Head of caudate nucleus (tissue), 42 donors: ENCODE measurements around the gene NRXN2.

Experiments used
- DNase-seq, 42 donors: peaks; one replicate each; pipeline versions ENCODE4 v3.0.0 to v3.0.0-alpha.2; 2020 to 2021; ENCODE audit warnings: mixed read lengths in 7 of 42
- intact Hi-C: fragments of 100-400 bp; cut with DNase I; formaldehyde crosslinking; loops from one replicate; pipeline ENCODE4 v1.15.0; 2022

Gene NRXN2

DNA sequence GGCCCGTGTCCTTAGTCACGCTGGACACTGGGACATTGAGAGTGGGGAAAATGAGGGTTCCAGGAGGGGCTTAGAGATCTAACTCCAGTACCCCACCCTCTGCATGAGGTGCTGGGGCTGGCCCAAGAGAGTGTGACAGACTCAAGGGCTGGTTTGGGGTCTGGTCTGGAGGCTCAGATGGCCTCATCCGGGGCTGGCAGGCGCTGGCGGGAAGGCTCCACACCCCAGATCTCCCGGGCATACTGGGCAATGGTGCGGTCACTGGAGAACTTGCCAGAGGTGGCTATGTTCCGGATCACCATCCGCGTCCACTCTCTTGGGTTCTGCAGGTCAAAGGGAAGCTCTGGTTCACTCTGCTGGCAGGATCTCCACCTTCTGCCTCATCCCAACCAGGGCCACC lies 23.5 kb upstream of the NRXN2 start:
- DNase-seq: no peak
- intact Hi-C loops: no loop called here

- peak in 41 of 42 donors; percentile 39 to 82 (median 67) for DNase-seq
- intact Hi-C loops: no loop called here
These were observed 22.7 kb upstream of the NRXN2 start for GRCh38 chr11:64745521-64746328.

GRCh38 chr11:64745189-64745520 lies 22.2 kb upstream of the NRXN2 start:
- intact Hi-C loops: no loop called here

DNA sequence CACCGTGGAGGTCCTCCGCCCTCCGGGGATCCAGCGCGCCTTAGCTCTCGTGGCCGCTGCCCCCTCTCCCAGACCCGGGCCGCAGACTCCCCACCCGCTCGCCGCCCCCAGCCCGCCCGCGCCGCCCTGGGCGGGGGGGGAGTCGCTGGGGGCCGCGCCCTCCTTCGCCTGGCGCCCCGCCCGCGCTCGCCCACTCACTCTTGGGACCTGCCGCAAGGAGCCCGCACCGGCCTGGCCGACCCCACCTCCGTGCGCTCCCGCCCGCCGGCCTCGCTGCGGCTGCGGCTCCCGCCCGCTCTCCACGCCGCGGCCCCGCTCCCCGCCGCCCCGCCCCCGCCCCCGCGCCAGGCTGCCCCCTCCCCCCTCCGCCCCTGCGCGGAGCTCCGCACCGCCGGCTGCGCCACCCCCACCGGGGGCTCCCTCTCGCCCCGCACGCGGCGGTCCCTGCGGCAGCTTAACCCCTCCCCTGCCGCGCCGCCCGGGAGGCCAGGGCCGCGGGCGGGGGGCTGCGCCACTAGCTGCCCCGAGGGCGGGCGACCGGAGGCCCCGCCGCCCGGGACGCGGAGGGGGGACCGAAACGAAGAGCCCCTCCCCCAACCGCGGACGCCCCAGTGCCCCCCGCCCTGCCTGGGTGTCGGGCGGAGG lies 21.7 kb upstream of the NRXN2 start:
- no peak for DNase-seq

More at GRCh38 chr11:64745189-64745520, 22.2 kb upstream of the NRXN2 start:
- DNase-seq: peak in 32 of 42 donors; percentile 25 to 76 (median 58)

DNA sequence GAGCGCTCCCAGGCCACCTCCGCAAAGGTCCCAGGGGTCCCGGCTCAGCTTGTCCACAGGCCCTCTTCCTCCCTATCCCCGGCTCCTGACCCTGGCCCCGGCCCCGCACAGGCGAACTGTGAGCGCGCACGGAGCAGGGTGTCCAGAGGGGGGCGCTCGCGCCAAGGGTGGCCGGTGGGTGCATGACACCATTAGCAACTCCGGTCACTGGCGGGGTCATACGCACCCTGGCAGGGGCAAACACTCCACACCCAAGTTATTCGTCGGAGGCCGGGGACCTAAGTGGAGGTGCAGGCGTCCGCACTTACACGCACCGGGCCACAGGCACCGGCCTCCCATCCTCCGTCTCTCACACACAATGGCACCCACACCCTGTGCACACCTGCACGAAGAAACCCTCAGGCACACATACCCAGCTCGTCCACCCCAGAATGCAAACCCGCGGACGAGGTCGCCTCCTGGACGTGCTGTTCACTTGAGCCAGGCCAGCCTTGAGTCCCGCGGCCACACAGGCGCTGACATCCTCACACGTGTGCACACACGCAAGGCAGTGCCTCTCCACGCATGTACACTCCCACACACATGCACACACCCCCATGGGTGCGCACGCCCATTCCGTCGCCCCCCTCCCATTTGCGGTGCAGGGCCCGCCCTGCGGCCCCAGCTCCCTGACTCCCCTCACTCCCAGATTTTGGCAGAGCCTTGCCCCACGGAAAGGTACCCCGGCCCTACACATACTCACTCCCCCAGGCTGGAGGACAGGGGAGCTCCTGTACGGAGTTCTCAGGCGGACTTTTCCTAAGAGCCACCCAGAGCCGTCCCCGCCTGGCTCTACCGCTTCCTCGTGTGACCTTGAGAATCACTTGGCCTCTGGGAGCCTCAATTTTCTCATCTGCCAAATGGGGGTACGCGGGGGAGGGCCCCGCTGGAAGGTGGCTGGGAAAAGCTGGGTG lies 20.9 kb upstream of the NRXN2 start, which contains the start of gene RASGRP2:
Gene RASGRP2, minus strand, starts transcription at position 552 of the 953 bp plus-strand sequence. CDS start 1,276 bp downstream, outside the sequence.
- DNase-seq: peak in 41 of 42 donors; percentile 39 to 89 (median 78)
- intact Hi-C loops: no loop called here

More for the DNA sequence above, 21.7 kb upstream of the NRXN2 start:
- intact Hi-C loops: no loop called here

DNA sequence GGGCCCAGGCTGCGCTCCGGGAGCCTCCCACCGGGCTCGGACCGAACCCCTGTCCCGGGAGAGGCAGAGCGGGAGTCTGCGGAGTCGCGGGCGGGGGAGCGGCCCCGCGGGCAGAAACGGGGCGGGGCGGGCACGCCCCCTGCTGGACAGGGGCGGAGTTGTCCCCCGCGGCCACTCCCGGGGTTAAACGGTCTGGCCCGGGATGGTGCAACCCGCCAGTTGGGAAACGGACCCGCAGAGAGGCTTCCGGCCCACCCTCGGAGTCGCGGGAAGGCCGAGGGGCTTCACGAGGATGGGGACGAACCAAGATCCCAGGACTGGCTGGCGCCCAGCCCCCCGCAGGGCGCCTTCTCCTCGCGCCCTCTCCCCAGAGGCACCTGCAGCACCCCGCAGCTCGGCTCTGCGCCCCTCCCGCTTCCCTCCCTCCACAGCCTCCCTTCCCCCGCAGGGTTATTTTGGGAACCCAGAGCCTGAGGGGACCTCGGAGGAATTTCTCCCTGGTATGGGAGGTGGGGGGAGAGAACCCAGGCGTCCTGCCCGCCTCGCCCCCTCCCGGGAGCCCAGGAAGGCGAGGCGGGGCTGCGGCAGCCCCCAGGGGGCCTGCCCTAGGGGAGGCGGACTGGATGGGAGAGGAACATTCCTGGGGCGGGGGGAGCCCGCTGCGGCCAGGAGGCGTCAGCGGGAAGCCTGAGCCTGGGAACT lies 20.0 kb upstream of the NRXN2 start:
- intact Hi-C loops: no loop called here

GRCh38 chr11:64742087-64742888 lies 19.3 kb upstream of the NRXN2 start:
- intact Hi-C loops: no loop called here
- peak in 8 of 42 donors; percentile 16 to 57 (median 49) for DNase-seq

More for the DNA sequence above, 20.0 kb upstream of the NRXN2 start:
- peak in 37 of 42 donors; percentile 37 to 87 (median 66) for DNase-seq

DNA sequence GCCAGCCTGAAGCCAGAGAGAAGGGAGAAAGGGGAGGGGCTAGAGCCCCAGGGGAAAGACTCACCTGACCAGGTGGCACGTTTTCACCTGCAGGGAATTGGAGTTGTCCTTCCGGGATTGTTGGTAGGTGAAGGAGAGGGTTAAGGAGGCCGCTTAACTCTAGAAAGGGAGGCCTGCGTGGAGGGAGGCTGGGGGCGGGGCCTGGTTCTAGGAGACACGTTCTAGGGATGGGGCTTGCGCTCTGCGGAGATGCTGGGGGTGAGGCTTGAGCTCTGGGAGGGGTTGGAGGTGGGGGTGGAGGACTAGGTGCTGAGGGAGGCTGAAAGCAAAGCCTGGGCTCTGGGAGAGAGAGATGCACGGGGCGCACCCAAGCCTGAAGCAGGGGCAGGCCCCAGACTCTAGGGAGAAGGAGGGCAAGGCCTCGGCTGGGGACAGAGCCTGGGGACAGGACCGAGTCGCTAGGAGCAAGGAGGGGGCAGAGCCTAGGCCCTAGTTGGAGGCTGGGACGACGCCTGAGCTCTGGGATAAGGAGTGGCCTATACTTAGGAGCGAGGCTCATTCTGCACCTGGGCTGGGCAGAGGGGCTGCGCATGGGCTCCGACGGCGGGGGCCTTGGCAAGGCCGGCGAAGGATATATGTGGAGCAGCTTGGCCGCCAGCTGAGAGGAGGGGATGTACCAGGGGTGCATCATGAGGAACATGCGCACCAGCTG lies 18.5 kb upstream of the NRXN2 start:
- intact Hi-C loops: no loop called here
- DNase-seq: peak in 37 of 42 donors; percentile 38 to 90 (median 69)

- intact Hi-C loops: no loop called here
- no peak for DNase-seq
These were observed 16.9 kb upstream of the NRXN2 start for GRCh38 chr11:64739871-64740270.

- intact Hi-C loops: no loop called here
- DNase-seq: no peak
These were observed 13.7 kb upstream of the NRXN2 start for GRCh38 chr11:64736654-64737053.

GRCh38 chr11:64735725-64736259 lies 12.8 kb upstream of the NRXN2 start:
- intact Hi-C loops: no loop called here
- no peak for DNase-seq

DNA sequence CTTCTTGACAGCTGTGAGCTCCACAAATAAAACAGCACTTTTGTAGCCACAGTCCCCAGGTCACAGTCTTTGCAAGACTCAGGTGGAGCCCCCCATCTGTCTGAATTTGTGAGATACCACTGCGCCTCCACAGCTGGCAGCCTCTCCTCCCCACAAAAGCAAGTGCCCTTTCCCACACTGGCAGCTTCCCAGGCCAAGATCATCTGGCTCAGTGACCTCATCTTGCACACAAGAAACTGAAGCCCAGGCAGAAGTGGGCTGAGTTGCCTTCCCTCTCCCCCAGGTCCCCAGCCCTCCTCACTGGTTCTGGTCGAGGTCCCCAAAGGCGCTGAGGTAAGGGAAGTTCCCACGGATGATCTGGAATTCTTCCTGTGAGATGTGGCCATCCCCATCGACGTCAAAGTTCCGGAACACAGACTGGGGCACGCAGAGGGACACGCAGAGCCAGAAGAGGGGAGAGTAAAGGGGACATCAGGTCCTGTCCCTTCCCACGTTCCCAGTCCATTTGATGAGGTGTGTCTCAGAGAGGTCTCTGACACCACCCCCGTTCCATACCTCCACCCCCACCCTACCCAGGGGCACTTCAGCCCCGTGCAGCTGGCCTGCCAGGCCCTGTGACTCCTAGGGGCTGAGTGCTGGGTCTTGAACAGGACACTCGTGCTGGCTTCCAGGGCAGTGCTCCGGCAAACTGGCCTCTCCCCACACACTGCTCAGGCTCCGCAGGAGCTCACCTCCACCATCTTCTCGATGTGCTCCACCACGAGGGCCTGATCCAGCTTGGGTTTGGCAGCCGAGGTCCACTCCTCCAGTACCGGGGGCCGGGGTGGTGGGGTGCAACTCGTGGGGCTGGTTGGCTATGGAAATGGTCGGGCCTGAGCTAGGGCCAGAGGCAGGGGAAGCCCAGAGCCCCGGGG lies 12.1 kb upstream of the NRXN2 start:
- intact Hi-C loops: no loop called here
- DNase-seq: no peak

DNA sequence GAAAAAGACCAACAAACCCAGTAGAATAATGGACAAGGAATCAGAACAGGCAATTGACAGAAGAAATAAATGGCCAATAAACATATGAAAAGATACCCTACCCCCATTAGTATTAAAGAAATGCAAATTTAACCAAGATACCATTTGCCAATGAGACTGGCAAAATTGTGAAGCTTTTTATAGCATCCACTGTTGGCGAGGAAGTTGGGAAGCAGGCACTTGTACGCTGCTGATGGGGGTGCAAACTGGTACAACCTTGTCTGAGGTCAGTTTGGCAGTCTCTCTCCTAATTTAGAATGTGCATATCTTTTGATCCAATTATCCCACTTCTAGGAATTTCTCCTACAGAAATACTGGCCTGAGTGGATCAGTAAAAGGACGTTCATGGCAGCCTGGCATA lies 8.6 kb upstream of the NRXN2 start:
- intact Hi-C loops: no loop called here
- DNase-seq: no peak

DNA sequence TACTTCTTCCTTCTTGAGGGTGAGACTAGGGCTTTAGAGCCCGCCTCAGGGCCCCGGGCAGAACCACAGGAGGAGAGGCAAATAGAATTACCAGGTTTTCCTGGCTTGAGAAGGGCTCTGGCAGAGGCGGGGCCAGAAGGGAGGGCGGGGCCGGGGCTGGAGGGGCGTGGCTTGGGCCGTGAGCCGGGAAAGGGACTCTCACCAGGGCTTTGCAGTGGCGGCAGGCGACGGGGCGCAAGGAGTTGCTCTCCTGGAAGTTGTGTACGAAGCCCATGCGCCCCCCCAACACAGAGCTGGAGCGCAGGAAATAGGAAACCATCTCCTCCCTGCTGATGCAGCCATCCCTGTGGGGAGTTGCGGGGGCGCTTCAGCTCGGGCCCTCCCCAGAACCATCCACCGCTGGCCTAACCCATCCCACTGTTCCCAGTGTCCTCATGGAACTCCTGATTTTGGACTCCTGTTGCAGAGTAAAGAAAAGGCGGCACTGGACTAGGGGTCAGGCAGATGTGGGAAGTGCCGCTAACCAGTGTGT lies 6.9 kb upstream of the NRXN2 start:
- no peak for DNase-seq
- intact Hi-C loops: loop anchor here (10.0 kb wide), 1 partner anchor 75 kb away; no protein-coding TSS in a partner anchor

DNA sequence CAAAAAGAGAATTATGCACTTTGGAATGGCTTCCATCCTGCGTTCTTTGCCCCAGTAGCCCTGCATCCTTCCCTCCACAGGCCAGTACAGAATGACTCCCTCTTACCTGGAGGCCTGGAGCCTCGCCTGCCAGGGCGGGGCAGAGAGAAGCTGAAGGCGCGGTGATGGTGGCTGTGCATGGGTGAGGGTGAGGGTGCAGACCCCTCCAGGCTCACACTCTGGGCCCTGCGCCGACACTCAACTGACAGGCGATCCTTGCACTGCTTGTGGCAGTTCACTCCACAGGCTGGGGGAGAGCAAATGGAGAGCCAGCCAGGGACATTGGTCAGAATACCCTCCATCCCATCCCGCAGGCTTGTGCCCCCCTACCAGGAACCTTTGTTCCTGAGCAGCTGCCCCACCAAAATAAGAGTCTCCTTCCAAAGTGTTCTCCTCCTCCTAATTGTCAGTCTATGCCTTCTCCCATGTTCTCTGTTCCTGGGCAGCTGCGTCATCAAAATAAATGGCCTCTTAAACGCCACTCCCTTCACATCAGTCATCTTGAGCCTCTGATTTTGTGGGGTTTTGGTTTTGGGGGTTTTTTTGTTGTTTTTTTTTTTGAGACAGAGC lies 5.9 kb upstream of the NRXN2 start:
- intact Hi-C loops: loop anchor here (10.0 kb wide), 1 partner anchor 74 kb away; no protein-coding TSS in a partner anchor

More for the DNA sequence above, 5.9 kb upstream of the NRXN2 start:
- DNase-seq: no peak
